ENCODE measurements around the gene DPP8.
"Not testable (repeated sequence)": the region's sequence is repeated elsewhere in the genome, so short reads cannot be mapped to it uniquely, and the experiment has no call there.

DPP8 gene
- 49.7 to 107 reads per million in 2 donors for total RNA-seq

- DNase-seq, result peak; percentile 92
Observed at GRCh38 chr15:65516997-65517865, at the start of gene DPP8. Gene DPP8 (minus strand): TSS chr15:65517689. CDS start chr15:65512553, 5,136 bp downstream.

GRCh38 chr15:65561934-65562333 lies 44.4 kb upstream of the DPP8 start:
- no peak for DNase-seq

GRCh38 chr15:65559941-65560340 lies 42.5 kb upstream of the DPP8 start:
- DNase-seq, result no peak

- DNase-seq, result no peak
Observed at GRCh38 chr15:65558997-65559760, 41.7 kb upstream of the DPP8 start.

- DNase-seq, result no peak
Observed at GRCh38 chr15:65558336-65558735, 40.8 kb upstream of the DPP8 start.

DNA sequence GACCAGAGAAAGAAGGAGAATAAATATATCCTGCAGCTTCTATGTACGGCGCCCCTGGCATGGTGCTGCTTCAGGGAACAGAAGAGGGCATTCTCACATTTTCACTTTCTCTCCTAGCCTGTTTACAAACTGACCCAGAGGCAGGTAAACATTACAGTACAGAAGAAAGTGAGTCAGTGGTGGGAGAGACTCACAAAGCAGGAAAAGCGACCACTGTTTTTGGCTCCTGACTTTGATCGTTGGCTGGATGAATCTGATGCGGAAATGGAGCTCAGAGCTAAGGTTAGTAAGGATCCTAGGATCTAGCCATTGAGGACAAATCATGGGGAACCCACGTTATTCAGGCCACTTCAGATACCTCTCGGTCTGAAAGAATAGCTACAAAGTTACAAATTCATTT lies 39.1 kb upstream of the DPP8 start:
- no peak for DNase-seq

DNA sequence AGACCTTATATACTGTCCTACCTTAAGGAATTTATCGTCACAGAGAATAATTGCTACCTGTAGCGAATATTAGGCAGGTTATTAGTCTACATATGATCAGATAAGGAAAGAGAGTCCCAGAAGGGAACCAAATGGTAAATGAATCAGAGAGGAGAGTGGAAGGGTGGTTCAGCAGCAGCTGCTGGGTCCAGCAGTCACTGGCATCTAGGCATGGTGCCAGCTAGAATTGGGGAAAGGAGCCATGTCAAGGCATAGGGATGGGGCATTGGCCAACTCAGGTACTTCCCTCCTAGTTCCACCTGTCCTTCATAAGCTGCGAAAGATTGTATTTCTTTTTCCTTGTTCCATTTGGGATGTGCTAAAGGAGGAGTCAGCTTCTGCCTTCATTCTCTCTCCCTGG lies 36.2 kb upstream of the DPP8 start:
- DNase-seq, result no peak

DNA sequence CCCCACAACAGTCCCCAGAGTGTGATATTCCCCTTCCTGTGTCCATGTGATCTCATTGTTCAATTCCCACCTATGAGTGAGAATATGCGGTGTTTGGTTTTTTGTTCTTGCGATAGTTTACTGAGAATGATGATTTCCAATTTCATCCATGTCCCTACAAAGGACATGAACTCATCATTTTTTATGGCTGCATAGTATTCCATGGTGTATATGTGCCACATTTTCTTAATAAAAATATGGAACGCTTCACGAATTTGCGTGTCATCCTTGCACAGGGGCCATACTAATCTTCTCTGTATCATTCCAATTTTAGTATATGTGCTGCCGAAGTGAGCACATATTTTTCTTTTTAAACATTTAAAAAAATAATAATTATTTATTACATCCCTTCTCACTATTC lies 35.4 kb upstream of the DPP8 start:
- DNase-seq, result not testable (repeated sequence)

DNA sequence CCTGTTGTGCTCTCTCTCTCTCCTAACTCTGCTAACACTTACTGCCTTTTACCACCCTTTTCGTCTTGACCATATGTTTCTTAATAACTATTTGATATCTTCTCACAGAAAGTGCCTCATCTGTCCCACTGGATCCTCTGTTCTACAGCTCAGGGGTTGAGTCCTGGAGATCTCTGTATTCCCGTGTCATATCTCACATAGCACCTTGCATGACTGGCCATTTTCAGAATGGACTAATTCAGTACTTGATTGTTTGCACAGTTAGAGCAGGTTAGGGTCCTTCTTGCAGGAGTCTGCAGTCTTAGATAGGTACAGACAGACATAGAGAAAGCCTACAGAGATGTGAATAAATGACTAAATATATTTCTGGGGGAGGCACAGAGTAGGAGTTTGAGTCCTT lies 33.7 kb upstream of the DPP8 start:
- no peak for DNase-seq

- no peak for DNase-seq
Observed at GRCh38 chr15:65550681-65551098, 33.2 kb upstream of the DPP8 start.

DNA sequence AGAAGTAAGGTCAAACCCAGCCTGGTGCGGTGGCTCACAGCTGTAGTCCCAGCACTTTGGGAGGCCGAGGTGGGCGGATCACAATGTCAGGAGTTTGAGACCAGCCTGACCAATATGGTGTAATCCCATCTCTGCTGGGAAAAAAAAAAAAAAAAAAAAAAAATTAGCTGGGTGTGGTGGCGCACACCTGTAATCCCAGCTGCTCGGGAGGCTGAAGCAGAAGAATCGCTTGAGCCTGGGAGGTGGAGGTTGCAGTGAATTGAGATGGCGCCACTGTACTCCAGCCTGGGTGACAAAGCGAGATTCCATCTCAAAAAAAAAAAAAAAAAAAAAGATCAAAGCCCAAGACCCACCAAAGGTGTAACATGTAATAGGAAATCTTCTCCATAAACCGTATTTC lies 31.8 kb upstream of the DPP8 start:
- DNase-seq, result not testable (repeated sequence)

DNA sequence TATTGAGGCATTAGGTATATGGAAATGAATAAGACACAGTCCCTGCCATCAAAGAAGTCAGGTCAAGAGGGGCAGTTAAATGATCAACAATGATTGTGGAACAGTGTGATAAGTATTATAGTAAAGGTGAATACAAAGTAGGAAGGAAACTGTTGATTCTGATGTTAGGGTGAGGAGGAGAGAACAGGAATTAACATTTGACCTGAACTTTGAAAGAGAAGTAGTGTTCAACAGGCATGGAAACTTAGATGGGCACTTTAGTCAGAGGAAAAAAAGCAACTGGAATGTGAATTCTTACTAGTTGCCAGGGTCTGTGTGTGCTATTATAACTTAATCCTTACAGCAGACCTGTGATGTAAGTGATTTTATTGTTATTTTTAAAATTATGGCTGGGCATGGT lies 30.4 kb upstream of the DPP8 start:
- no peak for DNase-seq

GRCh38 chr15:65541231-65541820 lies 23.8 kb upstream of the DPP8 start:
- DNase-seq, result no peak

- no peak for DNase-seq
Observed at GRCh38 chr15:65540314-65540713, 22.8 kb upstream of the DPP8 start.

DNA sequence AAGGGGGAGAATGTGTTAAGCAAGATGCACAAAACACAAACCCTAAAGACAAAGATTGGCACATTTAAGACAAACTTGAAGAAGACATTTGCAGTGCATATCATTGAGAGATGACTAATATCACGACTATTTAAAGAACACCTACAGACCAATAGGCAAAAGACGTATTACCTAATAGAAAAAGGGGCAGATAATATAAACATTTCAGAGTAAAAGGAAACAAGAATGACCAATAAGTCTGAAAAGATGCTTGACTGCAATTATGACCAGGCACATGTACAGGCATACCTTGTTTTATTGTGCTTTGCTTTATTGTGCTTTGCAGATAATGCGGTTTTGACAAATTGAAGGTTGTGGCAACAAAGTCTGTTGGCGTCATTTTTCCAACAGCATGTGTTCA lies 17.7 kb upstream of the DPP8 start:
- DNase-seq, result no peak

GRCh38 chr15:65533057-65533756 lies 15.7 kb upstream of the DPP8 start:
- no peak for DNase-seq

- no peak for DNase-seq
Observed at GRCh38 chr15:65532738-65533051, 15.2 kb upstream of the DPP8 start.

- peak; percentile 87 for DNase-seq
Observed at GRCh38 chr15:65530318-65531111, 13.0 kb upstream of the DPP8 start, which contains the start of gene HACD3. Gene HACD3 (plus strand): TSS chr15:65530463. CDS start chr15:65530632, 169 bp downstream.

- no peak for DNase-seq
Observed at GRCh38 chr15:65529762-65530317, 12.4 kb upstream of the DPP8 start.

- no peak for DNase-seq
Observed at GRCh38 chr15:65528461-65529060, 11.1 kb upstream of the DPP8 start.

- DNase-seq, result no peak
Observed at GRCh38 chr15:65525622-65526021, 8.1 kb upstream of the DPP8 start.
